NCI-H226 (cell line): ENCODE results near the gene H2AZ2.
"Not testable (repeated sequence)": the region's sequence is repeated elsewhere in the genome, so short reads cannot be mapped to it uniquely, and the experiment has no call there.

ENCODE experiments used
- DNase-seq: peaks from one replicate; pipeline ENCODE4 v3.0.0-alpha.2; 2015

H2AZ2 gene

GRCh38 chr7:44847920-44848634 is at the start of gene H2AZ2:
TSS of gene H2AZ2 (minus strand) at chr7:44848087. CDS start at chr7:44847971, 116 bp downstream.
- peak; percentile 100 for DNase-seq

DNA sequence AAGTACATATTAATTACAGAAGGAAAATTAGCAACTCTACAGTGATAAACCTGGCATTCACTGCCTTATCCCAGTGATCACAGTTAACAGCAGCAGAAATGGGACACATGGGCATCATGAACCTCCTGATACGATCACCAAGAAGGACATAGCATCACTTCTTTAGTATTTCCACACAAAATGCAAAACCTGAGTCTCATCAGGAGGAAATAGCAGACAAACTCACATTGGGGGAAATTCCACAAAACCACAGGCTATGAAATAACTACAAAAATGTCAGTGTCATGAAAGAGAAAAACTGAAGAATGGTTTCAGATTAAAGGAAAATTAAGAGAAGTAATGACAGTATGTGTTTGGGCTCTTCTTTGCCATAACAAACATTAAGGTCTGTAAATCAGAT is 49.4 kb upstream of the H2AZ2 start:
- no peak for DNase-seq

DNA sequence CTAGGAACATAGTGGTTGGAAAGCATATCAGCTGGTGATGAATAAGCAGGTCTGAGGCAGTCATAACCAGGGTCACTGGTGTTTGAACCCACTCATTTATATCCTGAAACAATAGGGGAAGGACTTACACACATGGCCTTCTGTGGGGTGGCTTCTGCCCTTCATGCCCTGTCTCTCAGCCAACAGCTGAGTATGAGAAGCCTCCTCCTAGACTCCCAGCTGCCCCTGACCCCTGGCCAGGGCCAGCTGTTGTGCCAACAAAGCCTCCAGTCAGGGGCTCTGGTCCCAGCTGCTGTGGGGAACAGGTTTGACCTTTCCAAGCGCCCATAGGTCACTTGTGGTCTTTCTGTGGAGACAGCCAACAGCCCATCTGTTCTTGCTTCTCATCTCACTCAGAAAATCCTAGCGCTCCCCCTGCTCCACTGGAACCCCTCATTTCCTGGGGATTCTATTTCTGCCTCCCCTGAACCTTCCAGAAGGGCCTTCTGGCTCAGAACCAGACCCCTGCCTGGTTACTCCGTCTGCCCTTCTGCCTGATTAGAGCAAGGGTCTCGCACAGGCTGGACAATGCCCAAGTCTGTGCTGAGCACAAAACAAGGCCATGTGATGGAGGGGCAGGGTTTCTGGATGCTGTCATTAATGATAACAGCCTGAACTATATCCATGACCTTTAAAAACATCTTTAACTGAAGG is 47.1 kb upstream of the H2AZ2 start:
- no peak for DNase-seq

GRCh38 chr7:44893710-44894234 is 45.9 kb upstream of the H2AZ2 start:
- DNase-seq = no peak

GRCh38 chr7:44891791-44892190 is 43.9 kb upstream of the H2AZ2 start:
- DNase-seq = no peak

GRCh38 chr7:44891372-44891771 is 43.5 kb upstream of the H2AZ2 start:
- no peak for DNase-seq

DNA sequence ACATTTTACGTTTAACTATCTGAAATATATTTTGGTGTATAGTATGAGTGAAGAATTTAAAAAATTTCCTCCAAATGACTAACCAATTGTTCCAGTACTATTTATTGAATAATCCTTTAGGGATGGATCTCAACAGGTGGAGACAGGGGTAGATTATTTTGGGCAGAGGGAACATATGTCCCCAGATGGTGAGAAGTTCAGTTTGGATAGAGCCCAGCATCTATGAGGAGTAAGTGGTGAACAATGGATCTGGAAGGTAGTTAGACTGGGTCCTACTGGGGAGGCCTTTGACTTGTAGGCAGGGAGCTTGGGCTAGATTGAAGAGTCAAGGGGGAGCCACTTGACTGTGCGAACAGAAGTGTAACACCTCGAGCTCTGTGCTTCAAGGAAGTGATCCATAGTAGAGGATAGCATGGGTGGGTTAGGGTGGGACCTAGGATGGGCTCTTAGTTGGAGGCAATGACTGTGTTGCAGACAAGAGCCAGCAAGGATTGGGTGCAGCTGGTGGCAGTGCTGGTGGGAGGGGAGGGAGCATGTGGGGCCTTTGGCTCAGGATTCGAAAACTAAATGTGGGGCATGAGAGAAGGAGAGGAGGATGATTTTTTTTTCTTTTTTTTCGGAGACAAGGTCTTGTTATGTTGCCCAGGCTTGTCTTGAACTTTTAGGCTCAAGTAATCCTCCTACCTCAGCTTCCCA is 41.3 kb upstream of the H2AZ2 start:
- no peak for DNase-seq

GRCh38 chr7:44887293-44887692 is 39.4 kb upstream of the H2AZ2 start:
- no peak for DNase-seq

GRCh38 chr7:44885394-44886317 is 37.8 kb upstream of the H2AZ2 start, which contains the start of gene PURB:
TSS of gene PURB (minus strand) at chr7:44885530. CDS start at chr7:44885348, 182 bp downstream.
- peak; percentile 99 for DNase-seq

GRCh38 chr7:44884621-44885393 is 36.9 kb upstream of the H2AZ2 start:
- DNase-seq = peak; percentile 36

DNA sequence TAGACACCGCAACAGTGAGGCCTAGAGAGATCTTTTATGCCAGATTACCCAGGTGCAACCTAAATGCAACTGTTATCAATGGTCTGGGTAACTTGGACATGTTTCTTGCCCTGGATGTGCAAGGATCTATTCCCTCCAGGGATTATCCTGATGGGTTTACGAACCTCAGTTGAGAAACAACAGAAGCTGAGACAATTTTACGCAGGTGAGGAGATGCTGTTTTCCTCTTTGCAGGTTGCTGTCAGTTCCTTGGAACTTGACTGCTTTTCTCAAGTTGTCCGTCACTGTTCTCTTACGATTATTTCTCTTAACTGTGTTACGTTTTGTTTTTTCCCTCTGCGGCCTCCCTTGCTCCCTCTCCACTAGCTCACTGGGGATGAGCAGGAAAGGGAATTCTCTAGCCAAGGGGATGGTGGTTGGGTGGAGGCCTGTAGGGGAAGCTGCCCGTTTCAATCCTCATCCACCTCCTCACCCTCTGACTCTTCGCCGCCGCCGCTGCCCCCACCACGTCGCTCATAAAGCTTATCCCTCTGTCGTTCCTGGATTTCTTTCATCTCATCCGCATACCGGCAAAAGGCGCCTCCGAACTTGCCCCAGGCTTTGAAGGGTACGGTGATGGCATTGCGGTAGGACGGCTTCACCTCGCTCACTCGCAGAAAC is 36.2 kb upstream of the H2AZ2 start:
- no peak for DNase-seq

- no peak for DNase-seq
Measured at GRCh38 chr7:44882899-44883298, 35.0 kb upstream of the H2AZ2 start.

DNA sequence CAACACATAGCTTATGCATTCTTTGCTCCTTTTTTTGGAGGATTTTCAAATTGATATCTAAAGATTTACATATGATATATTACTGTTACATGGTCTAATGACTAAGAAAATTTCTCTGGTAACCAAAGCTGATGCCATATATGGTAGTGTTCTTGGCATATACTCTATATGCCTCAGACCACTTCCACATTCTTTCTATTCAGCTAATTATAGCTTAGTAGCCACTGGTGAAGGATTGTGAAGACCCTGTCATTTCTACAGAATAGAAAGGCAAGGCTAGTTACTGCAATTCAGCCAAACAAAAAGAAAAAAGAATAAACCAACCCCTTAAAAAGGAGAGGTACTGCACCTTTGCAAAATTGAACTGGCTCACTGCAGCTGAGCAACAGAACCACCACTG is 33.7 kb upstream of the H2AZ2 start:
- peak; percentile 47 for DNase-seq

DNA sequence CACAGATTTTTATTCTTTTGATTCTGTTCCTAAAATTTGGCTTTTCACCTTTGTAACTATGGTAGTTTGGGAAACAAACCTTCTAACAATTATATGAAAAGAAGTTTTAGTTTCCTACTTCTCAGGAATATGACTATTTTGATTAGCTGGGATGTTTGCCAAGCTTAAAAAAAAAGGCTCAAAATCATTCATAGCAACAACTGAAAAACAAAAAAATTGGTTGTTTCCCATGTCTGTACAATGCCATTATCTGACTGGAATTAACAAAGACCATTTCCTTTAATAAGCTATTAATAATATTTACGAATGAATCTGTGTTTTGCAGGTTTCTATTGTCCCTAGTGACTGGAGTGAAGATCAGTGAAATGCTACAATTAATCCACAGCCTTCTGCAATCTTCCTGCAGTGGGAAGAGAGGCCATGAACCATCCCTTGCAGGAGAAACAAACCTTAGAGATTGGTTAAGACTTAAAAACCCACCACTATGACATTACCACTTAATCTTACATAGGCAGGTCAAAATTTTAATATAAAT is 33.2 kb upstream of the H2AZ2 start:
- DNase-seq = no peak

DNA sequence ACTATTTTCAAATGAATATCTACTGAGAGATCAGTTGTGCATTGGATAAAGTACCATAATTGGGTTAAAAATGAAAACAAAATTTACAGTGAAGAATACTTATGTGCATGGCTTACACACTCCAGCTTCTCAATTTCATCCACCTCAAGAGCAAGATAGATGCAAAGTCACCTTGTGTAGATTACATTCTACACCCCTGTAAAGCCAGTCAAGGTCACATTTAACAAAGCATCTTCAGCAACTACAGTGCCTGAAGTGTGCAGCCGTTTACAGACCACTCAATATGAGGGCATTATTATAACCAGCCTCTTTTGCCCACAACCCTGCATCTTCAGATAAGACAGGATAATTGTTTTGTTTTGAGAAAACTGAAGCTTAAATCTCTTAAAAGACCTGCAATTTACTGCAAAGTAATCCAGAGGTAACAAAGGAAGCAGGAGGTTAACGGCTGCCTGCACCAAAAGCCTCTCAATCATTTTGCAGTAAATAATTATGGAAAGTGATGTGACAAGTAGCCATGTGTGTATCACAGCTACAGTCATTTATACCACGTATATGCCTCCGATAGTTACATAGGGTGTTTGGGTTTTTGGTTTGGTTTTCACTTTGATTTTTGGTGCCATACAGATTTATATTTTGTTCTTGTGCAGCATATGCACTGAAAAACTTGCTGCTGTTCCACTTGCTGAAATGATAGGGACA is 32.6 kb upstream of the H2AZ2 start:
- no peak for DNase-seq

GRCh38 chr7:44876393-44876792 is 28.5 kb upstream of the H2AZ2 start:
- no peak for DNase-seq

DNA sequence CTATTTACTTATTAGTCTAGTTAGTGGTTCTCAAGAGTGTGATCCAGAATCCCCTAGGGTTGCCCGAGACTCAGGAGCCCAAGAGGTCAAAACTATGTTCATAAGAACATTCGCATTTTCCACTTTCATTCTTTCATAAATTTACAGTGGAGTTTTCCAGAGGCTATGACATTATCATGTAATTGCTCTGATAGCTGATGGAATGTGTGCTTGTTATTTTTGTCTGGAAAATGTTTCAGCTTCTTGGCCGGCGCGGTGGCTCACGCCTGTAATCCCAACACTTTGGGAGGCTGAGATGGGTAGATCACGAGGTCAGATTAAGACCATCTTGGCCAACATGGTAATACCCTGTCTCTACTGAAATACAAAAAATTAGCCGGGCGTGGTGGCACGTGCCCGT is 27.4 kb upstream of the H2AZ2 start:
- no peak for DNase-seq

DNA sequence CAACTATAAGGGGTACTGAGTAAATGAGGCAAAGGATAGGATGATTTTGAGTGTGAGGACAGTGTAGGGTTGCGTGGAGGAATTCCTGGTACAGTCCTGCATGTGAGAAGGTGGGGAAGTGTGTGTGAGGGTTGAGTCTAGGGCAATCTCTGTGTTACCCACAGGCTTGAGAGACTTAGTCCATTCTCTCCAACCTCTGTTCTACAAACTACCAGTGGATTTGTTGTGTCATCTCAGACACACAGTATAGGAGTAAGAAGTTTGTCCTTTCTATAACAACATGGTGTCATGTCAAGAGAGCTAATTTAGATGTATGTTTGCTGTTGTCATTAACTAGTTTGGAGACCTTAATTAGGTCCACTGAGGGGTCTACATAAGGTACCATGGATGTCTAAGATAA is 24.9 kb upstream of the H2AZ2 start:
- DNase-seq = no peak

- DNase-seq = not testable (repeated sequence)
Measured at GRCh38 chr7:44871918-44872317, 24.0 kb upstream of the H2AZ2 start.

GRCh38 chr7:44870780-44871179 is 22.9 kb upstream of the H2AZ2 start:
- not testable (repeated sequence) for DNase-seq
